ENCODE results near the gene SRSF5. TPM values are rescaled to one million over a fixed set of nuclear protein-coding genes. Genes with fewer than 3 reads are reported as not detected.

SRSF5 gene
- total and polyA plus RNA-seq, 2 of the 13 experiments (the other 11 are each of a cell fraction or from before 2014, with no cell fraction given): 189 to 277 TPM

DNA sequence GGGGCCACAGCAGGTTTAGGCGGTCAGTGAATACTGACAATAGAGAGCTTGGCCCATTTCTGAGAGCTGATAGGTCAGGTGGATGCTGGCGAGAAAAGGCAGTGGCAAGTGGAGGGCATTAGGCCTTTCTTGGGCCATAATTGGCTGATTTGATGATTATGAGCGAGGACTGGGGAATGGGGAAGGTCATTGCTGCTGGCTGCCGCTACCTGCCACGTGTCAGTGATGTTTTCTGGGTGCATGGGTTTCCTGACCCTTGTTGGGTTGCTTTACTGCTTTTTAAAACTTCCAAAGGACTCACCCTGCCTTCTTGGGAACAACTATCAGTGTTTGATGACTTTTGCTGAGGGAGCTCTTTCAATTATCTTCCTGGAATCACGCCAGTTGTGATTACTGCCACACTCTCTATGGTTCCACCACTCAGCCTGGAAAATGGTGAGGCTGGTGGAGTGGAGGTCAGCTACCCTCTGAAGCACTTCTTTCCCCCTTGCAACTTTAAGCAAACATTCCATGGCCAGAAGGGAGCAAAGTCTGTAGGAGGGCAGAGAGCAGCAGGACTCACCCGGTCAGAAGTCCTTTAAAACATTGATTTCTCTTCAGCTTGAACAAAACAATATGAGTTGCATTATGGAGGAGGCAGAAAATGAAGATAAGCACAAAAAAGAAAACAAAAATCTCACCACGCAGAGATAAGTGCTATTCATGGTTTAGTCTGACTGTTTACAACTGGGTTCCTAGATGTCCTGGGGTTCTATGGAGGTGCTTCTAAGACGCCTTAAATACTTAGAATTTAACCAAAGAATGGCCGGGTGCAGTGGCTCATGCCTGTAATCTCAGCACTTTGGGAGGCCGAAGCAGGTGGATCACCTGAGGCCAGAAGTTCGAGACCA, 42.2 kb downstream of the SRSF5 start (continued):
- TF ChIP-seq, protein P1, sequence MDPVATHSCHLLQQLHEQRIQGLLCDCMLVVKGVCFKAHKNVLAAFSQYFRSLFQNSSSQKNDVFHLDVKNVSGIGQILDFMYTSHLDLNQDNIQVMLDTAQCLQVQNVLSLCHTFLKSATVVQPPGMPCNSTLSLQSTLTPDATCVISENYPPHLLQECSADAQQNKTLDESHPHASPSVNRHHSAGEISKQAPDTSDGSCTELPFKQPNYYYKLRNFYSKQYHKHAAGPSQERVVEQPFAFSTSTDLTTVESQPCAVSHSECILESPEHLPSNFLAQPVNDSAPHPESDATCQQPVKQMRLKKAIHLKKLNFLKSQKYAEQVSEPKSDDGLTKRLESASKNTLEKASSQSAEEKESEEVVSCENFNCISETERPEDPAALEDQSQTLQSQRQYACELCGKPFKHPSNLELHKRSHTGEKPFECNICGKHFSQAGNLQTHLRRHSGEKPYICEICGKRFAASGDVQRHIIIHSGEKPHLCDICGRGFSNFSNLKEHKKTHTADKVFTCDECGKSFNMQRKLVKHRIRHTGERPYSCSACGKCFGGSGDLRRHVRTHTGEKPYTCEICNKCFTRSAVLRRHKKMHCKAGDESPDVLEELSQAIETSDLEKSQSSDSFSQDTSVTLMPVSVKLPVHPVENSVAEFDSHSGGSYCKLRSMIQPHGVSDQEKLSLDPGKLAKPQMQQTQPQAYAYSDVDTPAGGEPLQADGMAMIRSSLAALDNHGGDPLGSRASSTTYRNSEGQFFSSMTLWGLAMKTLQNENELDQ (CRISPR knock-in tag; IDR thresholded peaks at IDR 0.05; ENCODE audit: borderline replicate concordance): no peak
- TF ChIP-seq ZNF343 (CRISPR knock-in tag; IDR thresholded peaks at IDR 0.05) (no peak), ZNF619 (CRISPR knock-in tag; IDR thresholded peaks at IDR 0.05) (no peak), SRY (CRISPR knock-in tag; IDR thresholded peaks at IDR 0.05) (no peak), KDM6A (CRISPR knock-in tag; IDR thresholded peaks at IDR 0.05; ENCODE audit: low read depth) (peak; percentile 99), TEAD3 (CRISPR knock-in tag; optimal IDR thresholded peaks at IDR 0.05; ENCODE audit: borderline replicate concordance) (peak; percentile 99), SUZ12 (IDR thresholded peaks at IDR 0.05; ENCODE audit: low read depth, low read length) (no peak), ZNF136 (CRISPR knock-in tag; IDR thresholded peaks at IDR 0.05; ENCODE audit: low read depth) (no peak), ZNF121 (CRISPR knock-in tag; IDR thresholded peaks at IDR 0.05) (no peak), ZNF556 (CRISPR knock-in tag; IDR thresholded peaks at IDR 0.05; ENCODE audit: borderline replicate concordance) (no peak; the same call in 1 of the 2 replicates), ZNF562 (CRISPR knock-in tag; IDR thresholded peaks at IDR 0.05; ENCODE audit: borderline replicate concordance) (no peak), JARID2 (CRISPR knock-in tag; IDR thresholded peaks at IDR 0.05; ENCODE audit: insufficient replicate concordance) (no peak), TCF7 (IDR thresholded peaks at IDR 0.05; ENCODE audit: low read depth) (peak; percentile 57; the same call in 1 of the 2 replicates), GABPA (IDR thresholded peaks at IDR 0.05; ENCODE audit: low read depth, low read length) (no peak), GABPA (CRISPR knock-in tag; IDR thresholded peaks at IDR 0.05; ENCODE audit: low read depth) (peak; percentile 62), ZNF589 (CRISPR knock-in tag; conservative IDR thresholded peaks at IDR 0.05) (no peak), ZNF34 (CRISPR knock-in tag; IDR thresholded peaks at IDR 0.05; ENCODE audit: borderline replicate concordance) (no peak), NFYB (CRISPR knock-in tag; IDR thresholded peaks at IDR 0.05) (no peak), ZNF850 (CRISPR knock-in tag; conservative IDR thresholded peaks at IDR 0.05) (no peak), ZNF598 (CRISPR knock-in tag; IDR thresholded peaks at IDR 0.05; ENCODE audit: borderline replicate concordance) (no peak), SRSF1 (optimal IDR thresholded peaks at IDR 0.05; ENCODE audit: low read depth, low read length) (no peak), DR1 (CRISPR knock-in tag; IDR thresholded peaks at IDR 0.05) (no peak), BHLHE40 (IDR thresholded peaks at IDR 0.05; ENCODE audit: low read length) (0 out of 2 replicates have a peak, but pooled peaks have one; percentile 28), ZNF678 (CRISPR knock-in tag; IDR thresholded peaks at IDR 0.05) (no peak), ZNF337 (CRISPR knock-in tag; IDR thresholded peaks at IDR 0.05; ENCODE audit: borderline replicate concordance, low read depth) (no peak)
- TF ChIP-seq, protein P2, sequence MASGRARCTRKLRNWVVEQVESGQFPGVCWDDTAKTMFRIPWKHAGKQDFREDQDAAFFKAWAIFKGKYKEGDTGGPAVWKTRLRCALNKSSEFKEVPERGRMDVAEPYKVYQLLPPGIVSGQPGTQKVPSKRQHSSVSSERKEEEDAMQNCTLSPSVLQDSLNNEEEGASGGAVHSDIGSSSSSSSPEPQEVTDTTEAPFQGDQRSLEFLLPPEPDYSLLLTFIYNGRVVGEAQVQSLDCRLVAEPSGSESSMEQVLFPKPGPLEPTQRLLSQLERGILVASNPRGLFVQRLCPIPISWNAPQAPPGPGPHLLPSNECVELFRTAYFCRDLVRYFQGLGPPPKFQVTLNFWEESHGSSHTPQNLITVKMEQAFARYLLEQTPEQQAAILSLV (CRISPR knock-in tag; IDR thresholded peaks at IDR 0.05; ENCODE audit: borderline replicate concordance): no peak
- TF ChIP-seq, protein P3, sequence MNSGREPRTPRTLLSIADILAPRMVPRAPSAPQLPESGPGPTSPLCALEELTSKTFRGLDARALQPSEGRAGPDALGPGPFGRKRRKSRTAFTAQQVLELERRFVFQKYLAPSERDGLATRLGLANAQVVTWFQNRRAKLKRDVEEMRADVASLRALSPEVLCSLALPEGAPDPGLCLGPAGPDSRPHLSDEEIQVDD (CRISPR knock-in tag; IDR thresholded peaks at IDR 0.05; ENCODE audit: borderline replicate concordance): no peak

Data from HepG2 (cell line).